GM19467 (cell line): ENCODE data around the gene APOC3.
"Not testable (repeated sequence)": the region's sequence is repeated elsewhere in the genome, so short reads cannot be mapped to it uniquely, and the experiment has no call there.

Experiments used
- ATAC-seq: cut with Tn5 transposase; IDR thresholded peaks from one replicate; pipeline ENCODE4 v1.9.1; 2021; ENCODE audit warnings: mild to moderate bottlenecking, moderate library complexity; ENCODE audit not compliant: unreplicated experiment

APOC3 gene

DNA sequence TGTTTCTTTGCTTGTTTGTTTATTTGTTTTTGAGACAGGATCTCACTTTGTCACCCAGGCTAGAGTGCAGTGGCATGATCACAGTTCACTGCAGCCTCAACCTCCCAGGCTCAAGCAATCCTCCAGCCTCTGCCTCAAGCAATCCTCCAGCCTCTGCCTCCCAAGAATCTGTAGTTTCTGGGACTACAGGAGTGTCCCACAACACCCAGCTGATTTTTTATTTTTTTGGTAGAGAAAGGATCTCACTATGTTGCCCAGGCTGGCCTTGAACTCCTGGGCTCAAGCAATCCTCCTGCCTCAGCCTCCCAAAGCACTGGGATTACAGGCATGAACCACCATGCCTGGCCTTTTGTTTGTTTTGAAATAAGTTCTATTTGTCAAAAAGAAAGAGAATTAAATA is 28.0 kb upstream of the APOC3 start:
- ATAC-seq = not testable (repeated sequence)

DNA sequence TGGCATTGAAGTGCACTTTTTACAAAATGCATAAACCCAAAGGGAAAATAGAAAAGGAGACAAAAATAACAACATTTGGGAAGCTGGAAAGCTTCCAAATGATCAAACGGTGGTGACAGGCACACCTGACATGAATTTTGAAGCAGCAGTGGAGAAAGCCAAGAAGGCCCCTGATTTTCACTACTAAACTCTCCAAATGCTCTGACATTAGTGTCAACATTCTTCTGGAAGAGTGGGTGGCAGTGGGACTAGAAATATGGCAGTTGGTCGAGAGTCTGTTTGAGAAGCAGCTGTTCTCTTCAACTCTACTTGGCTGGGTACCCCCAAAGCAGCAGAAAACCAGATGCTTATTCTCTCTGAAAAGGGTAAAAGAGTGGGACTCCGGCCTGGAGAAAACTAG is 25.7 kb upstream of the APOC3 start:
- no peak for ATAC-seq

DNA sequence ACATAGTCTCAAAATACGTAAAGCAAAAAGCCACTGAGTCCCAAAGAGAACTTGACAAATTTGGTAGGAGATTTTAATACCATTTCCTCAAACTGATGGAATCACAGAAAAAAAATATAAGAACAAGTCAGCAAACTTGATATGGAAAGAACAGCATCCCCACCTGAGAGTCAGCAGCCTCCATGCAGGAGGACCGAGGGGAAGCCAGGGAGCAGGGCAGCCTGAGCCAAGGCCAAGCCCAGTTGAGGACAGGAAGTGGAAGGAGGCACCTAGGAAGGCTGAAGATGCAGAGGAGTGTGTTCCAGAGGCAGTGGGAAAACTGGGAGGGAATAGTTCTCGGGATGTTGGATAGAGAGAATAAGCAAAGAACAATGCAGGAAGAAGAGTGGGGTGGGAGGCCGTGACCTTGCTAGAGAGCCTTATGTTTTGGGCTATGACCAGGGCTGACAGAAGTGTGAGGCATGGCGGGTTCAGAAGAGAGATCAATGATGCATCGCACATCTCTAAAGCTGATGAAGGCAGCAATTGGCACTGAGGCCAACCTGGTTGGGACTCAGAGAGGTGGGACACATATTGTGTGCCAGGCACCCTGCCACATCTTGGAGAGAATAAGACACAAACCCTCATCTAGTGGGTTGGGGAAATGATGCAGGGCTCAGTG is 22.0 kb upstream of the APOC3 start:
- ATAC-seq = no peak

DNA sequence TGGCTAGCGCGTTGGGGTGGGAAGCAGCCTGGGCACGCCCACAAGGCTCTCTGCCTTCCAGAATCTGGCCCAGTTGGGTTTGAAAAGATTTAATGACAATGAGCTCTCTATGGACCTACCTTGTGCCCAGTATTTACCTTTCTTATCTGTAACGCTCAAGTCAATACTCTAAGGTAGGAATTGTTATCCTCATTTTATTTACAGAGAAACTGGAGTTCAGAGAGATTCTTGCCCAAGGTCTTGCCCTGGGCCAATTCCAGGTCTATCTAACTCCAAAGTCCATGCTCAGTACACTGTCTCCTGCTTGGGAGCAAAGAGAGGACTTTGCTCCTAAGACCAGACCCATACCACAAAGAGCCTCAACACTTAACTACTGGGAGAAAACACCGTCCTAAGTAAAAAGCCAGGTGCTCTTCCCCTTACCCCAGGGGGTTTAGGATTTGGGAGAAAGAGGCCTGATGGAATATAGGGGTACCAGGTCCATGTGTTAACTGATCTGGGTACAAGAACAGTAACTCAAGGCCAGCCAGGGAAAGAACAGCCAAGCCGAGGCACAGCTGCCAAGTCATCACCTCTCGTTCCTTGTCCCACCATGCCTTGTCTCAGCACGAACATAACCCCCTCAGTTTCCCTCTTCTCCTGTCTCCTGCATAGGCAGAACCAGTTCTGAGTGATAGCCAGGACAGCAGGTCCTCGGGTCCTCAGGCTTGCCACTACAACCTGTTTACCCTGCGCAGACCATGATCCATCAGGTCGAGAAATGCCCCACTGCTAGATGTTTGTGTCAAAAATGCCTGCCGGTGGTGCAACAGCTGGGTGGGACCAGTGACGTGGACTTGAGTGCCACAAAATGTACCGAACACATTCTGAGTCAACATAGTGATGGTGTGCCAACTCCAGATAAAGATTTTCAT is 21.2 kb upstream of the APOC3 start:
- ATAC-seq = no peak

DNA sequence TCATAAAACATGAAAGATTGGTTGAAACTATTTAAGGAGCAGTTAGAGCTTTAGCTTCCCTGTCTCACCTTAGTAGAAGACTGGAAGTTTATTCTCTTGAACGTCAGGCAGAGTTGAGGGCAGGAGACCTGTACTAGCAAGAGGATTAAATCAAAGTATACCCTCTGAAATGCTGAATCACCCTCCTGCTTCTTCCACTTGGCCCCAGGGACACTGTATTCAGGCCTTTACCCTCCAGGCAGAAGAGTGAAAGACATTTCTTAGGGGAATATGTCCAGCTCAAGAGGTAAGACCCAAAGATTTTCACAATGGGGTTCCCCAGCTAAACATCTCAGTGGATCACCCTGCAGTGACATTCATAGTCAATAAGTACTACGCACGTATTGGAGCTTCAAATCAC is 18.5 kb upstream of the APOC3 start:
- no peak for ATAC-seq

DNA sequence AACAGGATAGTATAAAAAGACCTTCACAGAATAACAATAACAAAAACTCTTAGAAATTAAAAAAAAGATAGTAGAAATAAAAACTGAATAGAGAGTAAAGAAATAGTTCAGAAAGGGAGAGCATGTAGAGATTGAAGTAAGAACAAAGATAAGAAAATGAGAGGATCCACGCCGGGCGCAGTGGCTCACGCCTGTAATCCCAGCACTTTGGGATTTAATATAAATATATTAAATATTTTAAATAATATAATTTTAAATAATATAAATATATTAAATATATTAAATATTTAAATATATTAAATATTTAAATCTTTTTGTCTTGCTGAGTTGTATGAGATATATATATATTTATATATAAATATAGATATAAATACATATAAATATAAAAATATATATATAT is 17.6 kb upstream of the APOC3 start:
- no peak for ATAC-seq

DNA sequence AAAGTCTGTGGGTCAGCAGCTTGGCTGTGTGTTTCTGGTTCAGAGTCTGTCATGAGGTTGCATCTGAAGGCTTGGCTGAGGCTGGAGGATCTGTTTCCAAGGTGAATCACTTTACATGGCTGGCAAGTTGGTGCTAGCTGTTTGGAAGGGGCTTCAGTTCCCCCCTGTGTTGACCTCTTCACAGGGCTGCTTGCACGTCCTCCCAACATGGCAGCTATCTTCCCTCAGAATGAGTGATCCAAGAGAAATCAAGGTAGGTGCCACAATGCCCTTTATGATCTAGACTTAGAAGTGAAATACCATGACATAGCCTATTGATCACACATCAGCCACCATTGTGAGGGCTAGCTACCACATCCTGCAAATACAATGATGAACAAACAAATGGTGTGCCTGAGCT is 16.5 kb upstream of the APOC3 start:
- ATAC-seq = no peak

DNA sequence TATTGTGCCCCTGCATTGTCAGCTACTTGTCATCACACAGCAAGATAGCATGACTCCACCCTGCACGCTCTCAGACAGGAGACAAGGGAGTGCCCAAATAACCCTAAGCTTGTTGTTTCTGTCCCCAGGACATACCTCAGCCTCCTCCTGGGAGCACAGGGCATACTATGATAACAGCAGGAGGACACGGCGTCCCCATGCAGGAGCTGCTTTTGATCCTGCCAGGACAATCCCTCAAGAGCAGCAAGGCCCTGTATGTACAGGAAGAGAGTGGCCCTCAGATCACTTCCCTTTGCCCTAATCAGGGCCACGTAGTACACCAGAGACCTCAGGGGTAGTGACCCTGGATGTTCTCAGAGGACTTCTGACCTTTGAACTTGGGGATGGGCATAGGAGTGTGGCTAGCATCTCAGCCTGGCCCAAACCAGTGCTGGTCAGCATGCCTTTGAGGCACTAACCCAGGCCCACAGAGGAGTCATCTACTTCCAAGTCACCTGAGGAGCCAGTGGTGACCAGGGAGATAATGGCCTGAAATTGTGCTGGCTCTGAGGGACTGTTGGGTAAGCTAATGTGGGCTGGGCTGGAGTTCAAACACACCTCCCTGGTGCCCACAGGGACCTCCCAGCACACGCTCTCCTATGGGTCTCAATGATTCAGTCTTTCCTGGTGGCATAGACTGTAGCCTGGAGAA is 15.8 kb upstream of the APOC3 start:
- ATAC-seq = no peak

DNA sequence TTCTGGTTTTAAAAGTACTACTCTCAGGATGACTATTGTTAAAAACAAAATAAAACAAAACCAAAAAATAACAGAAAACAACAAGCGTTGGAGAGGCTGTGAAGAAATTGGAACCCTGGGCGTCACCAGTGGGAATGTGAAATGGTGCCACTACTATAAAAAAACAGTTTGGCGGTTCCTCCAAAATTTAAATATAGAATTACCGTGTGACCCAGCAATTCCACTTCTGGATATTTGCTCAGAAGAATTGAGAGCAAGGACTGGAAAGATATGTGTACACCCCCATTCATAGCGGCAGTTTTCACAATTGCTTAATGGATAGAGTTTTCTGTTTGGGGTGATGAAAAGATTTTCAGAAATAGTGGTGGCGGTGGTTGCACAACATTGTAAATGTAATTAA is 15.2 kb upstream of the APOC3 start:
- ATAC-seq = no peak

DNA sequence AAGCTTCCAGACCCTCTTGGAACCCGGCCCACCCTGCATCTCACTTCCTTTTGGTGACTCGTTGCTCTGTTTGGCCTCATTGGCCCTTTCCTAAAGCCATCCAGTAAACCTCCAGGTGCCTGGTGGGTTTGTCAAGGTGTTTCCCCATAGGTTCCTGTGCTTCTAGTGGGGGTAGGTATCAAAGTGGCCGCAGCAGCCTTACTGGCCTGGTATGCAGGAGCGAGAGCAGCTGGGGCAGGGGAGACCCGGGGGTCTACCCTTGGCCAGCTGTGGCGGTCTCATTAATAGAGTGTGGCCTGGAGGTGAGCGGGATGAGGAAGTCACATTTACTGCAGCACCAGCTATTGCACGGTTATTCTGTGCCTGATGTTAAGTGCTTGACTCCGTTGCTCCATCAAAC is 10.7 kb upstream of the APOC3 start:
- ATAC-seq = no peak

DNA sequence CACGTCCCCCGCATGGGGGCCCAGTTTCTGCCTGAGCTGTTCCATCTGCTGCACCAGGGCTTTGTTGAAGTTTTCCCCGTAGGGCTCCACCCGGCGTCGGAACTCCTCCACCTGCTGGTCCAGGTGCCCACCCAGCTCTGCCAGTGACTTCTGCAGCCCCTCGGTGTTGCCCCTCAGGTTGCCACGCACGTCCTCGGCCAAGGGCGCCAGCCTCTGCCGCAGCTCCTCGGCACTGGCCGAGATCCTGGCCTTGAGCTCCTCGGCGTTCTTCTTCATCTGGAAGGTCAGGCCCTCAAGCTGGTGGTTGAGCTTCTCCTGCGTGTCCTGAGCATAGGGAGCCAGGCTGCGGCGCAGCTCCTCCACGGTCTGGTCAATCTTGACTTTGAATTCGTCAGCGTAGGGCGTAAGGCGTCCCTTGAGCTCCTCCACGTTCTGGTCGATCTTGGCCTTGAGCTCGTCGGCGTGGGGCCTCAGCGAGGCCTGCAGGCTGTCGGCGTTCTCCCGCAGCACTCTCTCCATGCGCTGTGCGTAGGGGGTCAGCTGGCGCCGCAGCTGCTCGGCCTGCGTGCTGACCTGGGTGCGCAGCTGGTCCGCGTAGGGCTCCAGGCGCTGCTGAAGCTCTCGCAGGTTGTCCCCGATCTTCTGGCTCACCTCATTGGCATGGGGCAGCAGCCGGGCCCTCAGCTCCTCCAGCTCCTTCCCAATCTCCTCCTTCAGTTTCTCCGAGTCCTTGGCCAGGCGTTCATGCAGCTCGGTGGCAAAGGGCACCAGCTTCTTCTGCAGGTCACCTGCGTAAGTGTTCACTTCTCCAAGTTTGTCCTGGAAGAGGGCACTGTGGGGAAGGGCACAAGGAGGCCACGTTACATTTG is 8.4 kb upstream of the APOC3 start:
- ATAC-seq = no peak

DNA sequence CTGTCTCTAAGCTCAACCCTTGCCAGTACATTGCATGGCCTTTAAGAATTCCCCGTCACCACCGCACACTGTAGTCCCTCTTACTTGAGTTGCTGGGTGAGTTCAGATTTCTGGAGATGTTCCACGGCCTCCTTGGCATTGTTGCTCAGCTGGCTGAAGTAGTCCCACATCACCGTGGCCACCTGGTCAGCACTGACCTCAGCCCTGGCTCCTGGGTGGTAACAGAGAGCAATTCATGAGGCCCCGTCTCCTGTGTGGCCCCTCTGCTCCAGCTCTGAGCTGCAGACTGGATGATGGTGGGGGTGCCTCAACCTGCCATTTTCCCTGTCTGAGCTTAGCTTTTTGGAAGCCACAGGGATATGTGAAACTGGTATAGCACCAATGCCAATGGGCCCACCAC is 7.1 kb upstream of the APOC3 start:
- ATAC-seq = no peak

DNA sequence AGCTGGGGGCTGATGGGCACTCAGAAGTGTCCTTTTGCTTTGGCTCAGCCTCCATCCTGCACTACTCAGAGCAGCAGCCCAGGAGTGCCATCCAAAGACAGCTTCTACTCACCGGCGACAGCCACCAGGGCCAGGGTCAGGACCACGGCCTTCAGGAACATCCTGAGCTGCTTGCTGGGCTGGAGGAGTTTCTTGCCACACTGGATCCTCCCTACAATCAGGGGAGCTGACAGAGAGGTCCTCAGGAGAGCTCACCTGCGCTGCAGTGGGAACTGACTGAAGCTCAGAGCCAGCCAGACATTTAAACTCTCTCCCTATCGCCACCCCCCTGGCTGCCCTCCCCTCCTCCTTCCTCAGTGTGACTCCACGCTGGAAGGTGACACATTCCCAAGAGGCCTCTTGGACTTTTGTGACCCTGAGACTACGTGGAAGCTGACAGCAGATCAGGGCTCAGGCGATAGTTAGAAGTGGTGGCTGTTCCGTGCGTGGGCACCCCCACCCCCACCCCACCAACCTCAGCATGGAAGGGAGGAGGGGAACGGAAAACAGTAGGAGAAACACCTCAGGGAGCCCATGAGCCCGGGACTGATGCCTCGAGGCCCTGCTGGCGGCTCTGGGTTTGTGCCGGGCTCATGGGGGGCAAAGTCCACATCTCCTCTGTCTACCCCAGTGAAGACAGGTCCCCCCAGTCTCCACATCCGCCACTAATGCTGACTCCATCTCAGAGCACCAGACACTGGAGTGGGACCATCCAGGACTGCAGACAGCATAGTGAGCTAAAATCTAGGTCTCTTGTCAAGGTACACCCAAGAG is 6.5 kb upstream of the APOC3 start, which contains the start of gene APOA4:
Gene APOA4 (minus strand): TSS at position 274 of the 813 bp plus-strand sequence. CDS start 113 bp downstream, at position 161.
- ATAC-seq = no peak

DNA sequence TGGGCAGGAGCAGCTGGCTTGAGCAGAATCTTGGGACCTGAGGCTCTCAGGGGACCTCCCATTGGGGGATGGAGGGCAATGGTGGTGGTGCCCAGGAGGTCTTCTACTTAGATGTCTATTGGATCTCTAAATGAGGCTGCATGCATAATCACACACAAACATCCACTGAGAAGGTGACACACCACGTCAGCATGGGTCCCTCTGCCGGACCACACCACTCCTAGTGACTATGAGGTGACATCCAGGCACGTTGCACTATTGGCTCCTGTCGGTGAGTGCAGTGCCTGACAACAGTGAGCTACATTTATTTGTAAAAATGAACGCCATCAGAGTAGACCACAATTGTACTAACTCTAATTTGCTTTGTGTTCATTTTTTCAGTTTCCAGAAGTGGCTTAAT is 4.3 kb upstream of the APOC3 start:
- no peak for ATAC-seq

DNA sequence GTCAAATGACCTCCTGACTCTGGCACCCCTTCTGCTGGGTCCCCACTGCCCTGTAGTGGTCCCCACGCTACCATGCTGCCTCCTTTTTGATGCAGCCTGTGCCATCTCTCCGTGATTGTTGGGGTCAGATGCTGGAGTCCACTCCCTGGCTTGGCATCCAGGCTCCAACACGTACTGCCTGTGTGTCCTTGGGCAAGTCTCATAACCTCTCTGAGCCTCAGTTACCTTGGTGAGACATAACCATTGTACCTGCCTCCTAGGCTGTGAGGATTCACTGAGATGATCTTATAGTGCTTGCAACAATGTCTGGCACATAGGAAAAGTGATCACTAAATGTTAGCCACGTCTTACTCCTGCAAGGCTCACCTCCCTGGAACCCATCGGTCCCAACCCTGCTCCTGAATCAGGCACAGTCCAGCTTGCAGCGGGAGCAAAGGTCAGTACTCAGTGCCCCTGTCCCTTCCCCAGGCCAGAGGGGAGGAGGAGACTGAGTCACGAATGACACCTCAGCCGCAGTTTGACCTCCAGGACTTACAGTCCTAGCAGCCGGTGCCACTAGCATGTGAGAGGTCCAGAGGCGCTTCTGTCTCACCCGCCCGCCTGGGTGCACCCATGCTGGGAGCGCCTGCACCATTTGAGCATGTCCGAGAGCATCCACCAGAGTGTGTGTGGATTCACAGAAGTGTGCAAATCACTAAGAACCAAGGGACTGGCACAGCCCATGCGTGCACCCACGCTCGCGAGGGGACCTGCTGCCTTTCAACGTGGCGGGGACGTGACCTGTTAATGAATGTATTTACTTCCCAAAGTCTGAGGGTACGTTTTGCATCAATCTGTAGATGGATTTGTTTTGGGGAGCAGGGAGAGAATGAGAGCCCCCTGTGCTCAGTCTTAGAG is 3.6 kb upstream of the APOC3 start:
- no peak for ATAC-seq

DNA sequence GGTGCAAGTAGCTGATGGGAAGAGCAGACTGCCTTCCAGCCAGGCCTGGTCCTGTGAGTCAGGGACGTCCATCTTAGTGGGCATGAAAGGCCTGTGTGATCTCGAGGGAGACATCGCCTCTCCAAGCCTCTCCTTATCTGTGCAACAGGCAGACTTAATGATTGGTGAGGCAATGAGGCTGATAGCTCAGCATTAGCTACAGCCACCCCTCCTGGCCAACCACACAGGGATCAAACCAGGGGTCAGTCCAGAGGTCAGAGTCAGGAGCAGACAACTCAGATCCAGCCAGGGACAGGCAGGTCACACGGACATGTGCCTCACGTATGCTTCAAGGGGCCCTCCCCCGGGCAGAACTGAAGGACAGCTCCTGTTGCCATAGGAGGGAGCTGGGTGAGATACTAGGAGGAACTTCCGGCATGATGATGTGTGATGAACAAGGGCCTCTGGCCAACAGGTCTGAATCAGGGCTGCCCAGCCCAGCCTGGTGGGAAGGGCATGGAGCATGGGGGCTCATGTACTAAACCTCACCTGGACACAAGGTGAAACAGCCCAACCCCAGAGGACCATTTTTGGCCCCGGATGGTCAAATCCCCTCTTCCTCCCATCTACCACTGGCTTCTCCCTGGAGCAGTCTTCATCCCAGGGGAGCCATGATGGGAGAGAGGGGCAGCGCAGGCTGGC is 2.8 kb upstream of the APOC3 start:
- ATAC-seq = no peak

DNA sequence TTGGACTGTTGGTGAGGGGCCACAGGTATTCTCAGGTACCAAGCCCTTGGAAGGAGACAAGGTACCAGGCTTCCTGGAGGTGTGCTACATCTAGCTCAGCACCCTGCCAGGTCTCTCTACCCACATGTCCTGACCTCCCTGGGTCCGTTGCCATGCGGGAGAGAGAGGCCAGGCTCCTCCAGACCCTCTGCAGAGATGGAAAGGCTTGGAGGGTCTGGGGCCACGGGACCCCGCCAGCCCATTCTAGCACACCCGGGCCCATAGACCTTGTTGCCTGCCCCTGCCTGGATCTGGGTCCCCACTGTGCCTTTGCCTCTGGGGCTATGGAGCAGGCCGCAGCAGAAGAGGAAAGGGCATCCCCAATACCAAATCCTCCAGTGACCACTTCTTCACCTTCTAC is 2.2 kb upstream of the APOC3 start:
- ATAC-seq = no peak
